Caki2 (cell line): Measurements from ENCODE around the gene TBCD. TPM values are rescaled to one million over a fixed set of nuclear protein-coding genes. Genes with fewer than 3 reads are reported as not detected.

Experiments
- DNase-seq: peaks from one replicate; pipeline ENCODE4 v3.0.0-alpha.2; 2015; ENCODE audit warnings: low read depth
- in situ Hi-C: cut with HindIII; loops from 2 replicates; pipeline ENCODE4 v1.10.0; 2016; ENCODE audit warnings: low sequenced_read_pairs, low pct_unique_long_range_greater_than_20kb, mixed read lengths
- total RNA-seq: library from RNA; depleted of rRNA; stranded (reverse); fragments of >200 nt; shearing (Covaris generic); gene quantifications from 2 replicates; pipeline ENCODE4 v1.2.3, GENCODE V29; 2014; ENCODE audit warnings: low replicate concordance

TBCD gene
- total RNA-seq, 1 experiment from 2014 or later = 138 TPM

GRCh38 chr17:82929011-82929622 lies 177.3 kb downstream of the TBCD start:
- DNase-seq = no peak
- in situ Hi-C loops = no loop called here

DNA sequence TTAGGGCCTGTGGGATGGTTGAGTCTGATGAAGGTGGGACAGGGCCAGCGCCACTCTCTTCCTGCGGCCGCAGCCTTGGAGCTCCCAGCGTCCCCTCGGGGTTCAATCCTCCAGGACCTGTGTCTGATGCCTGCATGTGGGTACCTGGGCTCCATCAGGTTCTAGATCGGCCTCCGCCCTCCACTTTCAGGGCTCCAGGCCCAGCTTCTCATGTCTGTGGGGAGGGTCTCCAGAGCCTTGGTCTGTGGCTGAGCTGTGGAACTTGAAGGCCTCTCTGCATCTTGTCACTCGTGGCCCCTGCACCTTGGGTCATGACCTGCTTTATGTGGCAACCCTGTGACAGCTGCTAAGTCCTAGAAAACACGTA lies 177.8 kb downstream of the TBCD start:
- no peak for DNase-seq
- in situ Hi-C loops = no loop called here

DNA sequence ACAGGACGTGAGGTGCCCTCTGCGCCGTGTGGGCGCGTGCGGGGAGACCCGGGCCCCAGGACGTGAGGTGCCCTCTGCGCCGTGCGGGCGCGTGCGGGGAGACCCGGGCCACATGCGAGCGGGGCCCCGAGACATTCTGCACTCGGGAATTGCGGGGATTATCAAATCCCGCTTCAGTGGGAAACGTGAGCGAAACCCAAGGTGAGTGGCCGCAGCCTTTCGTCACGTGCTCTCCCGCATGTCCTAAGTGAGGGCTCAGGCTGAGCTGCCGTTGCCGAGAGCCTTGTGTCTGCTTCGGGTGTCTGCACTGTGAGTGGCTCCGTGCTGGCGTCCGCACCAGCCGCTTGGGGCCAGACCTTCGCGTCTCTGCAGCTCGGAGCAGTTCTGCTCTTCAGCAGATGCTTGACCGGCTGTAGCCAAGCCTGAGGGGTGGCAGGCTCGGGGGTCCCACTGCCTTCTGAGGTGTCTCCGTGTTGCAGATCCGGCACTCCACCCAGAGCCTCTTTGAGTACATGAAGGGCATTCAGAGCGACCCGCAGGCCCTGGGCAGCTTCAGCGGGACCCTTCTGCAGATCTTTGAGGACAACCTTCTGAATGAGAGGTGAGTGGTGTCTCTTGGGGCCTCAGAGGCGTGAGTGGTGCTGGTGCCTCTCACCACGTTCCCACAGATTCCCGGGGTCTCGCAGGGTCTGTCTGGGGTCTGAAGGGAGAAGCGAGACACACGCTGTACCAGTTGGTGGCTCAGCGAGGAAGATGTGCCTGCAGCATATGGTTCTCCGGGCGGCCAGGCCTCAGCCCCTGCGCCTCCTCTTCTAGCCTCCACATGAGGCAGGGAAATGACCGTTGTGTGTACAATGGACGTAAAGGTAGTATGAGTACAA lies 178.4 kb downstream of the TBCD start:
- no peak for DNase-seq
- in situ Hi-C loops = no loop called here

GRCh38 chr17:82930924-82931698 lies 179.2 kb downstream of the TBCD start:
- in situ Hi-C loops = no loop called here
- no peak for DNase-seq

GRCh38 chr17:82931699-82932517 lies 180.0 kb downstream of the TBCD start:
- no peak for DNase-seq
- in situ Hi-C loops = no loop called here

- DNase-seq = no peak
Observed at GRCh38 chr17:82932518-82933310, 180.8 kb downstream of the TBCD start.

GRCh38 chr17:82933911-82934310 lies 182.0 kb downstream of the TBCD start:
- in situ Hi-C loops = no loop called here
- DNase-seq = no peak

More at GRCh38 chr17:82932518-82933310, 180.8 kb downstream of the TBCD start:
- in situ Hi-C loops = no loop called here

- no peak for DNase-seq
- in situ Hi-C loops = no loop called here
Observed at GRCh38 chr17:82935966-82936767, 184.3 kb downstream of the TBCD start.

GRCh38 chr17:82936768-82937171 lies 184.9 kb downstream of the TBCD start:
- no peak for DNase-seq
- in situ Hi-C loops = no loop called here

- in situ Hi-C loops = no loop called here
- DNase-seq = no peak
Observed at GRCh38 chr17:82937411-82938371, 185.8 kb downstream of the TBCD start.

GRCh38 chr17:82938486-82938872 lies 186.6 kb downstream of the TBCD start:
- in situ Hi-C loops = no loop called here
- no peak for DNase-seq

- no peak for DNase-seq
- in situ Hi-C loops = no loop called here
Observed at GRCh38 chr17:82938873-82939620, 187.2 kb downstream of the TBCD start.

DNA sequence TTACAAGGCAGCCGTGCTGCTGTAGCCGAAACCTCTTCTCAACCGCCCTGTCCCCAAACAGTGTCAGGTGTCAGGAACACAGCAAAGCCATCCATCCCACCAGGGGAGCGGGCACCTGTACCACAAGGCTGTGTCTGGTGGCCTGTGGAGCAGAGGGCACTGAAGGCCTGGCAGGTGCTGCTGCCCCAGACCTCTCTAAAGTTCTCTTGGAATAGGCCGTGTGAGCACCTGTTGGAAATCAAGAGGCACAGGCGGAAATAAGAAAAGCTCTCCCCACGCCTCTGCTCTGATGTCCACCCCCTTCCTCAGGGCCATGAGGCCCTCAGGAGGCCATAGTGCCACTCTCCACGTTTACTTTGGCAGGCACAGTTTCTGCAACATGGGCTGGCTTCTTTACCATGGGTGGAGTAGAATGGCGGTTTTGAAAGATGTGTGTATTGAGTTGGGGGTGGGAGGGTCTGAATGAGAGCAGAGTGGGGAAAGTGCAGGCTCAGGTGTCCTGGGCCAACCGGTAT lies 187.8 kb downstream of the TBCD start:
- in situ Hi-C loops = no loop called here
- DNase-seq = no peak

GRCh38 chr17:82940226-82941020 lies 188.6 kb downstream of the TBCD start:
- no peak for DNase-seq
- in situ Hi-C loops = no loop called here
